H1 (cell line): ENCODE data around the gene LAMC1. TPM values are rescaled to one million over a fixed set of nuclear protein-coding genes. Genes with fewer than 3 reads are reported as not detected.

ENCODE experiments used
- CBX5 ChIP-seq: fragments of 300-800, 300-1000 bp; sonication (generic); IDR thresholded peaks from 2 replicates; pipeline ENCODE4 v1.7.1; 2016; ENCODE audit warnings: antibody characterized with exemption, low read length, low read depth
- CHD7 ChIP-seq: fragments of 300-600 bp; sonication (generic); IDR thresholded peaks from 2 replicates; pipeline ENCODE4 v1.7.1; 2012; ENCODE audit warnings: low read length, moderate library complexity, mild to moderate bottlenecking, inconsistent platforms; ENCODE audit not compliant: insufficient replicate concordance
- CTCF ChIP-seq, 3 experiments: IDR thresholded peaks; 1 replicate in 2 of 3; 2 replicates in 1 of 3; pipeline versions ENCODE4 v1.5.1 to v1.6.1; 2011; ENCODE audit warnings: low read length in 3 of 3, mild to moderate bottlenecking in 3 of 3, inconsistent platforms in 2 of 3, low read depth in 1 of 3, moderate library complexity in 1 of 3; ENCODE audit not compliant: insufficient read depth in 1 of 3; ENCODE audit errors: control extremely low read depth in 1 of 3
- JUN ChIP-seq: IDR thresholded peaks from 2 replicates; pipeline ENCODE4 v1.6.1; 2011; ENCODE audit warnings: low read depth, mild to moderate bottlenecking, improper control_type of control experiment, low read length
- PHF8 ChIP-seq: fragments of 200-600 bp; sonication (generic); conservative IDR thresholded peaks from 2 replicates; pipeline ENCODE4 v1.7.1; 2012; ENCODE audit warnings: low read depth, mild to moderate bottlenecking, inconsistent platforms, low read length, moderate library complexity
- SIN3A ChIP-seq, 2 experiments: IDR thresholded peaks in 1 of 2; conservative IDR thresholded peaks in 1 of 2; 2 replicates each; pipeline ENCODE4 v1.6.1; 2011 to 2012; ENCODE audit warnings: low read length in 2 of 2, improper control_type of control experiment in 1 of 2, low read depth in 1 of 2, mild to moderate bottlenecking in 1 of 2
- SP2 ChIP-seq: IDR thresholded peaks from 2 replicates; pipeline ENCODE4 v1.6.1; 2012; ENCODE audit warnings: mild to moderate bottlenecking, low read length, inconsistent platforms
- polyA plus RNA-seq, 7 experiments: library from polyadenylated mRNA; depleted of rRNA in 3 of 7; stranded (reverse) in 5 of 7; unstranded in 2 of 7; fragments of >200 nt in 5 of 7; fragments of 200-250 nt in 2 of 7; gene quantifications; 1 replicate in 5 of 7; 2 replicates in 1 of 7; 4 replicates in 1 of 7; pipeline versions ENCODE4 v1.2.1 to v1.2.3, GENCODE V29; 2011 to 2013; ENCODE audit warnings: missing spikeins in 2 of 7, mixed read lengths in 2 of 7
- total RNA-seq: library from RNA; stranded (reverse); fragmentation: NEBNext Ultra II Directional; extraction: Animal tissue kit (Norgen Biotek cat#: 25700); gene quantifications from 2 replicates; pipeline ENCODE4 v1.2.1, GENCODE V29; 2021

LAMC1 gene
- total and polyA plus RNA-seq, 2 of the 8 experiments (the other 6 are each of a cell fraction or from before 2014, with no cell fraction given) = 47.6 to 90.3 TPM

- TF ChIP-seq CHD7 = no peak
- peak; percentile 79 to 85 (median 81) for TF ChIP-seq CTCF (IDR thresholded peaks at IDR 0.05; ENCODE audit: control extremely low read depth in 1 of 3, insufficient read depth in 1 of 3, low read depth in 1 of 3, low read length in 3 of 3)
- peak; percentile 36; the same call in 1 of the 2 replicates for TF ChIP-seq PHF8
- TF ChIP-seq SP2 = no peak
- TF ChIP-seq CBX5 = no peak
- no peak for TF ChIP-seq JUN
- TF ChIP-seq SIN3A (conservative IDR thresholded peaks at IDR 0.05 in 1 of 2, IDR thresholded peaks at IDR 0.05 in 1 of 2; ENCODE audit: low read depth in 1 of 2, low read length in 2 of 2) = peak; percentile 92 to 97; a peak in 3 of 4 replicates
Measured at GRCh38 chr1:183023601-183024316, 539 bp downstream of the LAMC1 start (continued).
